ENCODE data around the gene NOP14.

Gene NOP14

DNA sequence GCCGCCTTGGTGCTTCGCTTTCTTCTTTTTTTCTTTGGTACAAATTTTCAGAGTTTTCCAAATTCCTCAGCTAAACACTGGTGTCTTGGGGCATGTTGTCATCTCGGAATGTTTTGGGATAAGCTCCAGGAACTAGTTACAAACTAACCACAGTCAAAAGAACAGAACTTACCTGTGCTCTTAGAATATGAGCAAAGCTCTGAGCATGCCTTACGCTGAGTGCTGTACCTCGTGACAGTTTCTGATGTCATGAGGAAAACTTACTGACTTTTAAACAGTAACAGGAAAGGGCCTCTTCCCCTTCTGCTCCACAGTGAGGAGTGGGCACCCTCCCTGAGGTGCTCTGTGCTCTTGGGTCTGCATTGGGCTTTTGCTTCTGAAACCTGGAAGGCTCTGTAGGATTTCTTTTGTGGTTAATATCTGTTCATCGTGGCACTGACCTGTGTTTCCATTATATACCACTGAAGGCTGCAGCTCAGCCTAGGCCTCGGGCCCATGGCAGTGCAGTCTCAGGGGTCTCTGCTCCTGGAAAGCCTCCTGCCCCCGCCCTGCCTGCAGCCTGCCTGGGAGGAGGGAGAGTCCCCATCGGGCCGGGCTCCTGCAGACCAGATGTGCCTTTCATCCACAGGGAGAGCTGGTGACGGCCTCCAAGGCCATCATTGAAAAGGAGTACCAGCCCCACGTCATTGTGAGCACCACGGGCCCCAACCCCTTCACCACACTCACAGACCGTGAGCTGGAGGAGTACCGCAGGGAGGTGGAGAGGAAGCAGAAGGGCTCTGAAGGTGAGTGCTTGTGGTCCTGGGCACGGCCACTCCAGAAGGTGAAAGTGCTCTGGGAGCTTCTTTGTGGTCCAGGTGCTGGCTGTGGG lies 48.7 kb downstream of the NOP14 start:
- DNase-seq (ENCODE audit: low spot score) = no peak

DNA sequence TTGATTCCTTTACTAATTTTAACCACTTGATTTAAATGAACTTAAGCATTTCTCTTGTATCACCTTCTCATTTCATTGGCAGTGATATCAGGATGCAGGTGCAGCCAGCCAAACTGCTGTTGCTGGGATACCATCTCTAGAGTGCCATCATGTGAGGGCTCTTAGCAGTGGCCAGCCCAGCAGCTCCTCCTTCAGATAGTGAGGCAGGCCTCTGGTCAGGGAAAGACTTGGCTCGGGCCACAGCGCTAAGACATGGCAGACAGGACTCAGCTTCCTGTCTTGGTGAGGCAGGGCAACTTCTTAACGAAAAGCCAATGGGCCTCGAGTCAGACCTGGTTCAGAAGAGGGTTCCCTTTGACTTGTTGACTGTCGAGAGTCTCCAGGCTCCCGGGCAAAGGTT lies 50.0 kb downstream of the NOP14 start:
- DNase-seq (ENCODE audit: low spot score) = no peak

DNA sequence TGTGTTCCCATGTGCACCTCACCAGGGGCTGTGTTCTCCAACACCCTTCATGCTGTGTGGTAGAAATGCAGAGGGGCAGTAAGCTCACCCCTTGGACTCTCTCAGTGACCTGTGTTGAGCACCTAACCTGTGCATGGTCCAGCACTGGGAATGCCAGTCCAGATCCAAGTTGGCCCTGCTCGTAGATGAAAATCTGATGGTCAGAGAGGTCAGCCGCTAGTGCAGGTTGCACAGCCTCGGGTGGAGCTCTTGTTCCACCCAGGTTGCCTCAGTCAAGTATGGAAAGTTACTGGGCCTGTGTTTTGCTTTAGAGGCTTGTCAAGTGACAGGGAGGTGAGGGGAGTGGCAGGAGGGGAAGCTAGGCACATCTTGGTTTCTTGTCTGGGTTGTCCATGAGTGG lies 51.3 kb downstream of the NOP14 start:
- no peak for DNase-seq (ENCODE audit: low spot score)

DNA sequence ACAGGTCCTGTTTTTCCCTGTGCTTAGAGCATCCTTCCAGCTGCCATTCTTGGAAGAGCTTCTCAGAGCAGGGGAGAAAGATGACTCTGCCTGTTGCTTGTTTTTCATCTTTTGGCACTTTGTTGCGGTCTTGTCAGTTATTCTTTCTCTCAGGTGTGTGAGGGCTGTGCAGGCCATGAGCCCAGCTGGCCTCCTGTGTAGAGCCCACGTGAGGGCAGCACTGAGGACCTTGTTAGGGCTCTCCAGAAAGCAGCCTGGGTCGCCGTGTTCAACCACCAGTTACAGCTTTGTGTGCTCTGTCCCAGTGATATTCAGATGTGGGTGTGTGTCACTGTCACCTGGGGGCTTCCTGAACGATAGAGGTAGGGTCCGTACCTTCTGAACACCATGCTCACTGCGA lies 52.8 kb downstream of the NOP14 start:
- DNase-seq (ENCODE audit: low spot score) = peak; percentile 55

DNA sequence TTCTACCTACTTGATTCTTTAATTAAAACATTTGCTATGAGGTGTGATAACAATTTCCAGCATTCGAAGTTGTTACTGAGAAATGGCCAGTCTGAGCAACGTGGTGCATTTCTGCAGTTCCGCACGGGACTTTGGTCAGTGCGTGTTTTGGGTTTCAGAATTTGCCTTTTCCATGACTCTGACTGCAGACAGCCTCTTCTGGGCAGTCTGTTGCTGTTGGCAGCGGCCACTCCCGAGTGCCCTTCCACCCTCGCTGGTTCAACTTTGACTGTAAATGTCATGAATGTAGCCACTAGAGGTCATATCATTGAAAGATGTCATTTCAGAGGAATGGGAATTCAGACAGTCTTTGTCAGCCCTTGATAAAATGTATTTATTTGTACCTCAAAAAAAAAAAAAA lies 53.6 kb downstream of the NOP14 start:
- no peak for DNase-seq (ENCODE audit: low spot score)

DNA sequence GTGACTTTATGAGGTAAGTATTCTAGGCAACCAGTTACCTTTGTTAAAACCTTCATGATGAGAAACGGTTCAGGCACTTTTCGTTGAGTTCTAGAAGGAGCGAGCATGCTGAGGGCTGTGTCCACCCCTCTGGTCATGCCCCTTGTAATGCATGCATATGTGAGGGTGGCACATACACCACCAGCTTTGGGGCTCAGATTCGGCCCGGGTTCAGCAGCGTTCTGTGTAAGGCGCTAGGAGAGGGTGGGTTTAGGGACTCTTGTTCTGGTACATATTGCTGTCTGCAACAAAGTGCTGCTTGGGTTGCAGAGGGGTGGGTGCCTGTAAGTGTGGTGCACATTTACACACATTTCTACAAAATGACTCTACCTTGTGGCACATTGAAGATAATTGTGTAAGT lies 54.5 kb downstream of the NOP14 start:
- DNase-seq (ENCODE audit: low spot score) = no peak

DNA sequence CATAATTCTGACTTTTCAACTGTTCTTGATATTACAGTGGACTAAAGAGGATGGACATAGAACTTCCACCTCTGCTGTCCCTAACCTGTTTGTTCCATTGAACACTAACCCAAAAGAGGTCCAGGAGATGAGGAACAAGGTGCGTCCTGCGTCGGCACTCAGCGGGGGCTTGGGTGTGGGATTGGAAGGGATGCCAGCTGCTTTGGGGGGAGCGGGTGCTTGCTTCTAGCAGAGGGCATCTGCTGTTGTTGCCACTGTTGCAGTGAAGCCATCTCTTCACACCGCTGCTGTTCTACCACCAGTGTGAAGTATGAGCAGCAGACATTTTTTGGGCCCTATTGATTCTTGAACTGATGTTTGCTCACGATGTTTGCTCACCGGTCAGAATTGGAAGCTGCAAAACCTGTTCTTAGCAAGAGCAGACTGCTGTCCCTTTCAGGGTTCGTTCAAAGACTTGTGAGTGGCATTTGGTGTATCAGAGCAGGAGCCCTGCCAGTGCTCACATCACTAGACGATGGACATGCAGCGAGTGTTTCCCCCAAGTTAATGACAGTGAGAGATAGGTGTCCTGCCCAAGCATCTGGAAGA lies 55.4 kb downstream of the NOP14 start:
- no peak for DNase-seq (ENCODE audit: low spot score)

DNA sequence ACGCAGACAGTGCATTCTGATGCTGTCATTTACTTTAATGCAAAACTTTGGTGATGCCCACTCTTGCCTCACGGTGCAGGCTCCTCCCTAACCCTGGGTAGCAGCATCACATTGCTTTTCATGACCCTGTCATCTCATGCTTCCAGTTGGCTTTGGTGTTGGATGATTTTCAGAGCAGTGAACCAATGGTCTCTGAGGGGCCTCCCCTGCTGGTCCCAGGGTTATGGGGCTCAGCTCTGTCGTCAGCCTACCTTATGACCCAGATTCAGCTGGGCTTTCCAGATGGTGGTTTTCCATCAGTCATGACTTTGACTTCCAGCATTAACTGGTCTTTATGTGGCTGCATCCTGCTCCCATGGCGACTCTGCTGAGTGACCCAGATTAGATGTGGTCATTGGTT lies 56.0 kb downstream of the NOP14 start:
- no peak for DNase-seq (ENCODE audit: low spot score)

DNA sequence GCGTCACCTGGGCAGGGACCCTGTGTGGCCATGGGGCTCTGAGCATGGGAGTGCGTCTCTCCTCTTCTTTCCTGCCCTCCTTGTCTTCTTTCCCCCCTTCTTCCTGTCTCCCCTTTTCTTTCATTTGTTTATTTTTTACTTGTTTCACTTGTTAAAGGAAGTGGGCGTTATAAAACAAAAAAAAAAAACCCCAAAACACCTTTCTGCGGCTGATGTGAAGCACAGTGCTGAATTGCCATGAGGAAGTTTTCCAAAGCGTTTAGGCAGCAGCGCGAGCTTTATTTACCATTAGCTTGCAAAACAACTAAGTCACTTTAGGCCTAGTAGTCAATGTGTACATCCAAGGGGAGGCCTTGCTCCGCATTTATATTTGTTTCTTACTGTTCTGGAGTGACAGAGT lies 57.0 kb downstream of the NOP14 start:
- no peak for DNase-seq (ENCODE audit: low spot score)

DNA sequence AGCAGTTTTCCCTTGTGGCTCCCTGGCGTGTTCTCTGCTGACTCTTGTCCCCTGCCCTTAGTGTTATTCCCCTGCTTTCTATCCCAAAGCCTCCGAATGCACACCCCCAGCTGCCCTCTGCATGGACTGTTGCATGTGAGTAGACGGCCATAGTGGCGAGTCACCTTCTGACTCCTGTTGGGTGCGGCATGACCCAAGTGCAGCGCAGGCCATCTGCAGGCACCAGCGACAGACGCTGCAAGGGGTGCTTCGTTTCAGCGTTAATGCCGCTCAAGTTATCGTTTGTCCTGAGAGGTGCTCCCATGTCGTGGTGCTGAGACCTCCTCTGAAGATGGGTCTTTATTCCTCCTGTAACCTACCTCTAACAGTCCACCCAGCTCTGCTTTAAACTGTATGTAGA lies 57.7 kb downstream of the NOP14 start:
- DNase-seq (ENCODE audit: low spot score) = no peak

DNA sequence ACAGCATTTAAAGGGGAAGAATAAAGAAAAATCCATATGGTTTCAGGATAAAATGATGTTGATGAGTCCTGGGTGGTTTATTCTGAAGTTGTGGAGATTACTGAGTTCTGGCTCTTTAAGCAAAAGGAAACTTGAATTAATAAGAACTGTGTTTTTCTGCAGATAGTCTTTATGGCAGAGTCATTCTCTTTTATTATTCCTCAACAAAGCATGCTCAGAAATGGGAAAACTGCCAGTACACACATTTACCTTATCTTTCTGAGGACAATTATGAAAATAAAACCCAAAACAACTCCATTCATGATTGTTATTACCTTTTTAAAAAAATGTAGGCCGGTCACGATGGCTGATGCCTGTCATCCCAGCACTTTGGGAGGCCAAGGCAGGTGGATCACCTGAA lies 61.1 kb downstream of the NOP14 start:
- DNase-seq (ENCODE audit: low spot score) = no peak

DNA sequence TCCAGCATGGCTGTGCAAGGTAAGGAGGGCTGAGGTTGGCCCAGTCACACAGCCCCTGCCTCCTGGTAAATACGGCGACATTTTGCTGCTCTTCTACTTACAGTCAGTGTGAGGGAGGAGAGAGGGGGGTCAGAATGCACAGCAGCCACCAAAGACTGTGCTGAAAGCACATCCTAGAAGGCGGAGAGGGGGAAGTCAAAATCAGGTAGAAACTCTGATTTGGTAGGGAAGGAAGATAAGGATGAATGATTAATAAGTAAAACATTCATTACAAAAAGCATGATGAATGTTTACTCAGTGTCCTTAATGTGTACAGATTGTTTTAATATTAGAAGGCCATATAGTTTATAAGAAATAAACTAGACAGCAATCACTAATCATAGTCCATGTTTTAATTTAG lies 62.0 kb downstream of the NOP14 start:
- no peak for DNase-seq (ENCODE audit: low spot score)

DNA sequence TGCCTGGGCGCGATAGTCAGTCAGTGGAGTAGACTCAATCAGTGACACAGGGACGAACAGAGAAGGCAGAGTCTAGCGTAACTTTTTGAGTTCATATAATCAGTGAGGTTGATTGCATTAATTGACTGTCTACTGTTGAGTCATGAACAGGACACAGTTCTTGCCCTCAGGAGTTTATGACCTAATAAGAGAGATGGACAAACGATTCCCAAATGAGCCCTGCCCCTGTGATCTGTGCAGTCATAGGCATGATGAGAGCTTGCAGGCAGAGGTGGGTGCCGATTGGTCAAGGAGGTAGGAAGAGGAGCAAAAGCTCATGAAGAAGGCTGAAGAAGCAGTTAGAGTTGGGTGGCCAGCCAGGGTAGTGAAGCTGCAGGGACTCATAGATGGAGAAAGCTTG lies 62.5 kb downstream of the NOP14 start:
- no peak for DNase-seq (ENCODE audit: low spot score)

DNA sequence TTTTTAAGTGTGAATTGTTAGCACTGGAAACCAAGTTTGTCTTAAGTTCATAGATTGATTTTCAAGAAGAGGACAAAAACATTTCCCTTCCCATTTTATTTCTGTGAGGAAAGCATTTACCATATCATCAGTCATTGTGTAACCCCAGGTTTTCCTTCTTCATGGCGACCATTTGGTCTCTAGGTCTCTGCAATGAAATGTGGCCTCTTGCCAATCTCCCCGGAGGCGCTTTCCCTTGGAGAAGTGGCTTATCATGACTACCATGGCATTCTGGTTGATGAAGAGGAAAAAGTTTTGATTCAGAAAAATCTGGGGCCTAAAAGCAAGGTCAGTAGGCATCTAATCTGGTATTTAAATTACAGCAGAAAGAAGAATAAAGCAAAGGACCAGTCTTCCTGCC lies 65.2 kb downstream of the NOP14 start:
- no peak for DNase-seq (ENCODE audit: low spot score)

DNA sequence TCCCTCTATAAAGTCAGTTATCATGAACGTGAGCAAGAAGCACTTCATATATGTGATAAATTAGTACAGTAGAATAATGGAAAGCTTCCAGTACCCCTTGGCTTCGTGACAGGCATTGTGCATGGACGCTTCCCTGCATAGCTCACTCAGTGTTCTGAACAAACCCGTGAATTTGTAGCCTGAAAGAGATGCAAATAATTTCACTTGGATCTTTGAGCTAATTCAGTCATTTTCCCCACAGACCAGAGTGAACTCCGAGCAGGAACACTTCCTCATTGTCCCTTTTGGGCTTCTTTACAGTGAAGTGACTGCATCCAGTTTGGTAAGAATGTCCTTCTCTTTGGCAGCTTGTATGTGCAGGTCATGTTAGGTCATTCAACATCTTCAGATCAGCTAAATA lies 69.4 kb downstream of the NOP14 start:
- DNase-seq (ENCODE audit: low spot score) = no peak

DNA sequence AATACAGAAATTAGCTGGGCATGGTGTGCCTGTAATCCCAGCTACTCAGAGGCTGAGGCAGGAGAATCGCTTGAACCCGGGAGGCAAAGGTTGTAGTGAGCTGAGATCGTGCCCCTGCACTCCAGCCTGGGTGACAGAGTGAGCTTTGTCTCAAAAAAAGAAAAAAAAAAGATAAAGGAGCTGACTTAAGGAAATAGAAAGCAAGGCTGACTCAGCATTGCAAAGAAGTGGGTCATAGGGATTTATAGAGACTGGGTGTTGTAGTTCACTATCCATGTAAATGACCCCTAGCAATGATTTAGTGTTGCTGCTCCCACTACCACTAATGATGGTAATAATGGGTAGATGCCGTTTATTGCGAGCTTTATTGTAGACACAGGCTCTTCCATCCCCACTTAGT lies 71.9 kb downstream of the NOP14 start:
- DNase-seq (ENCODE audit: low spot score) = no peak

DNA sequence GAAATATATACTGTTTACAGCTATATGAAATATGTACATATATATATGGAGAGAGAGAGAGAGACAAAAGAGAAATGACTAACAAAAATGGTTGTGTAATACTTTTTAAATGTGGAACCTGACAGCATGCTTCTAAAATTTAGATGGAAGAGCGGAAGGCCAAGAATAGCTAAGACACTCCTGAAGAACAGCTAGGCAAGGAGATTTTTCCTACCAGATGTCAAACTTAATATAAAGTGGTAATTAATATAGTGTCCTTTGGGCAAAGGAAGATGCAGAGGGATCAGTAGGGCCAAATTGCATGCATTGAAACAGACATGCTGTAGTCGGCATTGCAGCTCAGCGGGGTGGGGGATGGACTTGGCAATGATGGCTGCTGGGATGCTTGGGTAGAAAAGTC lies 74.3 kb downstream of the NOP14 start:
- DNase-seq (ENCODE audit: low spot score) = no peak

Measured in iPS-NIHi11 (cell line).